ENCODE data around the gene KPNA1. TPM values are rescaled to one million over a fixed set of nuclear protein-coding genes. Genes with fewer than 3 reads are reported as not detected.

Gene KPNA1
- total and polyA plus RNA-seq, 2 of the 13 experiments (the other 11 are each of a cell fraction or from before 2014, with no cell fraction given): 15.4 to 30.0 TPM

DNA sequence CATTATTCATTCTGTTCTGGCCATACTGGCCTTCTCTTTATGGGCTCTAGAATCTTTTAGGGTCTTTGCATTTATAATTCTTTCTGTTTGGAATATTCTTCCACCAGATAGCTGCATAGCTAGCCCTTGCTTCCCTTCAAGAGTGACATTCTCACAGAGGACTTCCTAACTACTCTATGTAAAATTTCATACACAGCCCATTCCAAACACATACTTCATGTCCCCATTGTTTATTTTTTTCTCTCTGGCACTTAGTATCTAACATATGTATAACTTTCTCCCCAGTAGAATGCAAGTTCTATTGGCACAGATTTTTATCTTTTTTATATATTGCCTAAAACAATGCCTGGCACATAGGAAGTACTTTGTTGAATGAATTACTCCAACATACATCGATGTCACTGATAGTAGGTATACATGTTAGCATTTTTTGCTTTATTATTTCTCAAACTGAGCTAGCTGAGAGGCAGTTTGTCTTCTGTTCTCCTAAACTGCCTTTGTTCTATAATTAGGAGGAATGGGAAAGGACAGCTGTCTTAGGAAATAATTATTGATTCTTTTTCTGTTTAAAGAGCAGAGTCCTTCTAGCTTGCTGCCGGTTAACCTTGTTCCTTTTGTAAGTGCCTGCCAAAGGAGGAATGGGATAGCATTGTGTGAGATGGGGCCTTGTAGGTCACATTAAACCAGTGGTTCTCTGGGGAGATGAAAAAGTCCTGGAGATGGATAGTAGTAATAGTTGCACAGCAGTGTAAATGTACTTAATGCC, 122.9 kb downstream of the KPNA1 start:
- Histone ChIP-seq H3K4me2 (ENCODE audit: low read depth, low read length) (peak overlapping the region; percentile 59), H3K36me3 (replicated peaks in 1 of 2; ENCODE audit: control insufficient read depth in 1 of 2, insufficient read depth in 2 of 2, low read length in 2 of 2) (peaks cover 0 to 11% of the 10 kb centered on the region in 2 experiments; a peak in 2 of 5 replicates), H3K4me1 (ENCODE audit: insufficient read depth, low read length) (peaks cover 76% of the 10 kb centered on the region), H3K4me3 (replicated peaks in 1 of 3; ENCODE audit: insufficient read depth in 1 of 3, low read depth in 2 of 3, low read length in 3 of 3) (peak overlapping the region in 2 of 3 experiments; percentile 9 to 19; a peak in 2 of 6 replicates), H4K20me1 (ENCODE audit: insufficient read depth, low read length) (0 out of 2 replicates have a peak, but pooled peaks cover 7% of the 10 kb centered on the region), H3K9me3 (ENCODE audit: low read length) (no peaks in the 10 kb centered on the region), H3K27ac (ENCODE audit: extremely low read length, insufficient read depth, low read length) (peak overlapping the region; percentile 72), H3K27me3 (ENCODE audit: control insufficient read depth in 1 of 2, insufficient read depth in 2 of 2, low read length in 2 of 2) (no peaks in the 10 kb centered on the region), H3K79me2 (ENCODE audit: insufficient read depth, low read length) (peaks cover 77% of the 10 kb centered on the region), H3K9ac (ENCODE audit: insufficient read depth, low read depth, low read length) (peak overlapping the region; percentile 26; the same call in 1 of the 2 replicates), H2AFZ (ENCODE audit: low read length) (no peak overlapping the region)
- in situ Hi-C loops (cut with HindIII; ENCODE audit: extremely low pct_ligation_motif_present, low pct_unique_long_range_greater_than_20kb) (loop anchor here (5.0 kb wide), 1 partner anchor 285 kb away; no protein-coding TSS in a partner anchor), intact Hi-C loops (cut with micrococcal nuclease; ENCODE audit: unreplicated experiment) (loop anchor here (2.0 kb wide), 2 partner anchors 23 to 269 kb away; no protein-coding TSS in a partner anchor)
- FAIRE-seq: peak; percentile 88
- BruUV-seq (replicated peaks): no TSS peak
- DNase-seq (ENCODE audit: low spot score): peak; percentile 77
- WGBS (ENCODE audit: low lambda C conversion rate): 1% methylated on average over 2 of the region's 2 CpGs
- ChIA-PET POLR2A (interaction anchor here (1.3 to 4.1 kb wide), 7 partner anchors 8 to 288 kb away, joined by 3 to 67 read pairs (median 10); partner anchors contain the start of genes FAM162A, KPNA1, MIX23 and WDR5B), CTCF (ENCODE audit: low intra/inter-chr PET ratio, low total read pairs) (interaction anchor here (1.0 to 2.4 kb wide), 2 partner anchors 268 to 287 kb away, joined by 3 to 14 read pairs; no protein-coding TSS in a partner anchor)
- ATAC-seq: peak; percentile 94
- TF ChIP-seq, protein P1, sequence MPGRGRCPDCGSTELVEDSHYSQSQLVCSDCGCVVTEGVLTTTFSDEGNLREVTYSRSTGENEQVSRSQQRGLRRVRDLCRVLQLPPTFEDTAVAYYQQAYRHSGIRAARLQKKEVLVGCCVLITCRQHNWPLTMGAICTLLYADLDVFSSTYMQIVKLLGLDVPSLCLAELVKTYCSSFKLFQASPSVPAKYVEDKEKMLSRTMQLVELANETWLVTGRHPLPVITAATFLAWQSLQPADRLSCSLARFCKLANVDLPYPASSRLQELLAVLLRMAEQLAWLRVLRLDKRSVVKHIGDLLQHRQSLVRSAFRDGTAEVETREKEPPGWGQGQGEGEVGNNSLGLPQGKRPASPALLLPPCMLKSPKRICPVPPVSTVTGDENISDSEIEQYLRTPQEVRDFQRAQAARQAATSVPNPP (CRISPR knock-in tag; IDR thresholded peaks at IDR 0.05): no peak
- TF ChIP-seq YY1 (IDR thresholded peaks at IDR 0.05; ENCODE audit: insufficient read depth, insufficient replicate concordance, low read depth, low read length): no peak
- TF ChIP-seq, protein P2, sequence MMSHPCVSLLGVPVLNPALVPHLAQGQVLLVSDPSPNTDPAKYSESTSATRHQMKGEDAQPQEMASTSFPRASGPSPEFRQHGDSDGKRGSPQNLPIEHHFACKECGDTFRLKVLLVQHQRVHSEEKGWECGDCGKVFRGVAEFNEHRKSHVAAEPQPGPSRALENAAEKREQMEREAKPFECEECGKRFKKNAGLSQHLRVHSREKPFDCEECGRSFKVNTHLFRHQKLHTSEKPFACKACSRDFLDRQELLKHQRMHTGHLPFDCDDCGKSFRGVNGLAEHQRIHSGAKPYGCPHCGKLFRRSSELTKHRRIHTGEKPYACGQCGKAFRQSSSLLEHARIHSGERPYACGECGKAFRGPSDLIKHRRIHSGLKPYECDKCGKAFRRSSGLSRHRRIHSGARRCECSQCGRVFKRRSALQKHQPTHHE (CRISPR knock-in tag; IDR thresholded peaks at IDR 0.05; ENCODE audit: borderline replicate concordance): no peak
- TF ChIP-seq, protein P3, sequence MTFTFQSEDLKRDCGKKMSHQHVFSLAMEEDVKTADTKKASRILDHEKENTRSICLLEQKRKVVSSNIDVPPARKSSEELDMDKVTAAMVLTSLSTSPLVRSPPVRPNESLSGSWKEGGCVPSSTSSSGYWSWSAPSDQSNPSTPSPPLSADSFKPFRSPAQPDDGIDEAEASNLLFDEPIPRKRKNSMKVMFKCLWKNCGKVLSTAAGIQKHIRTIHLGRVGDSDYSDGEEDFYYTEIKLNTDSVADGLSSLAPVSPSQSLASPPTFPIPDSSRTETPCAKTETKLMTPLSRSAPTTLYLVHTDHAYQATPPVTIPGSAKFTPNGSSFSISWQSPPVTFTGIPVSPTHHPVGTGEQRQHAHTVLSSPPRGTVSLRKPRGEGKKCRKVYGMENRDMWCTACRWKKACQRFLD (CRISPR knock-in tag; IDR thresholded peaks at IDR 0.05; ENCODE audit: borderline replicate concordance): no peak
- TF ChIP-seq, protein P4, sequence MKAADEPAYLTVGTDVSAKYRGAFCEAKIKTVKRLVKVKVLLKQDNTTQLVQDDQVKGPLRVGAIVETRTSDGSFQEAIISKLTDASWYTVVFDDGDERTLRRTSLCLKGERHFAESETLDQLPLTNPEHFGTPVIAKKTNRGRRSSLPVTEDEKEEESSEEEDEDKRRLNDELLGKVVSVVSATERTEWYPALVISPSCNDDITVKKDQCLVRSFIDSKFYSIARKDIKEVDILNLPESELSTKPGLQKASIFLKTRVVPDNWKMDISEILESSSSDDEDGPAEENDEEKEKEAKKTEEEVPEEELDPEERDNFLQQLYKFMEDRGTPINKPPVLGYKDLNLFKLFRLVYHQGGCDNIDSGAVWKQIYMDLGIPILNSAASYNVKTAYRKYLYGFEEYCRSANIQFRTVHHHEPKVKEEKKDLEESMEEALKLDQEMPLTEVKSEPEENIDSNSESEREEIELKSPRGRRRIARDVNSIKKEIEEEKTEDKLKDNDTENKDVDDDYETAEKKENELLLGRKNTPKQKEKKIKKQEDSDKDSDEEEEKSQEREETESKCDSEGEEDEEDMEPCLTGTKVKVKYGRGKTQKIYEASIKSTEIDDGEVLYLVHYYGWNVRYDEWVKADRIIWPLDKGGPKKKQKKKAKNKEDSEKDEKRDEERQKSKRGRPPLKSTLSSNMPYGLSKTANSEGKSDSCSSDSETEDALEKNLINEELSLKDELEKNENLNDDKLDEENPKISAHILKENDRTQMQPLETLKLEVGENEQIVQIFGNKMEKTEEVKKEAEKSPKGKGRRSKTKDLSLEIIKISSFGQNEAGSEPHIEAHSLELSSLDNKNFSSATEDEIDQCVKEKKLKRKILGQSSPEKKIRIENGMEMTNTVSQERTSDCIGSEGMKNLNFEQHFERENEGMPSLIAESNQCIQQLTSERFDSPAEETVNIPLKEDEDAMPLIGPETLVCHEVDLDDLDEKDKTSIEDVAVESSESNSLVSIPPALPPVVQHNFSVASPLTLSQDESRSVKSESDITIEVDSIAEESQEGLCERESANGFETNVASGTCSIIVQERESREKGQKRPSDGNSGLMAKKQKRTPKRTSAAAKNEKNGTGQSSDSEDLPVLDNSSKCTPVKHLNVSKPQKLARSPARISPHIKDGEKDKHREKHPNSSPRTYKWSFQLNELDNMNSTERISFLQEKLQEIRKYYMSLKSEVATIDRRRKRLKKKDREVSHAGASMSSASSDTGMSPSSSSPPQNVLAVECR (CRISPR knock-in tag; IDR thresholded peaks at IDR 0.05; ENCODE audit: borderline replicate concordance): peak; percentile 31; the same call in 1 of the 2 replicates
- TF ChIP-seq TEAD2 (CRISPR knock-in tag; IDR thresholded peaks at IDR 0.05): no peak
- TF ChIP-seq DPF2 (CRISPR knock-in tag; IDR thresholded peaks at IDR 0.05; ENCODE audit: borderline replicate concordance, low read depth): peak; percentile 72
- TF ChIP-seq ZNF746 (CRISPR knock-in tag; IDR thresholded peaks at IDR 0.05): no peak
- no peak for TF ChIP-seq ZNF607 (CRISPR knock-in tag; IDR thresholded peaks at IDR 0.05; ENCODE audit: borderline replicate concordance)
- no peak for TF ChIP-seq NONO (IDR thresholded peaks at IDR 0.05)
- TF ChIP-seq NONO (CRISPR knock-in tag; conservative IDR thresholded peaks at IDR 0.05): no peak
- TF ChIP-seq ETV5 (CRISPR knock-in tag; IDR thresholded peaks at IDR 0.05; ENCODE audit: borderline replicate concordance): 0 out of 2 replicates have a peak, but pooled peaks have one; percentile 18
- TF ChIP-seq RARG (CRISPR knock-in tag; IDR thresholded peaks at IDR 0.05; ENCODE audit: low read depth): no peak
- TF ChIP-seq ZBTB1 (CRISPR knock-in tag; IDR thresholded peaks at IDR 0.05; ENCODE audit: borderline replicate concordance): no peak

All from HepG2 (cell line).